IPS-18a (cell line): ENCODE data around the gene OSTM1.
"Not testable (repeated sequence)": the region's sequence is repeated elsewhere in the genome, so short reads cannot be mapped to it uniquely, and the experiment has no call there.

Experiments used
- H3K27ac ChIP-seq: one replicate; pipeline ENCODE4 v1.5.1; 2013; ENCODE audit warnings: low read length
- H3K27me3 ChIP-seq: one replicate; pipeline ENCODE4 v1.6.1; 2013; ENCODE audit warnings: mild to moderate bottlenecking, low read length; ENCODE audit not compliant: control insufficient read depth, insufficient read depth
- H3K36me3 ChIP-seq: one replicate; pipeline ENCODE4 v1.6.1; 2013; ENCODE audit warnings: low read depth, low read length; ENCODE audit not compliant: control insufficient read depth
- H3K4me1 ChIP-seq: one replicate; pipeline ENCODE4 v1.6.1; 2013; ENCODE audit warnings: low read depth, low read length; ENCODE audit not compliant: control insufficient read depth
- H3K4me3 ChIP-seq: one replicate; pipeline ENCODE4 v1.5.1; 2013; ENCODE audit warnings: low read length
- H3K9ac ChIP-seq: one replicate; pipeline ENCODE4 v1.6.1; 2013; ENCODE audit warnings: mild to moderate bottlenecking, low read length, moderate library complexity
- H3K9me3 ChIP-seq: one replicate; pipeline ENCODE4 v1.6.1; 2013; ENCODE audit warnings: low read depth, low read length; ENCODE audit not compliant: control insufficient read depth

OSTM1 gene

GRCh38 chr6:108009894-108010293 lies 64.6 kb downstream of the OSTM1 start:
- H3K27ac ChIP-seq = no peak overlapping the region
- H3K9ac ChIP-seq = no peak overlapping the region
- no peak overlapping the region for H3K4me3 ChIP-seq
- no peaks in the 10 kb centered on the region for H3K36me3 ChIP-seq
- no peaks in the 10 kb centered on the region for H3K27me3 ChIP-seq
- H3K4me1 ChIP-seq = no peaks in the 10 kb centered on the region
- peaks cover 9% of the 10 kb centered on the region for H3K9me3 ChIP-seq

GRCh38 chr6:108009258-108009657 lies 65.3 kb downstream of the OSTM1 start:
- not testable (repeated sequence) for H3K9me3 ChIP-seq, H3K36me3 ChIP-seq, H3K27me3 ChIP-seq, H3K4me1 ChIP-seq, H3K9ac ChIP-seq, H3K4me3 ChIP-seq, H3K27ac ChIP-seq

DNA sequence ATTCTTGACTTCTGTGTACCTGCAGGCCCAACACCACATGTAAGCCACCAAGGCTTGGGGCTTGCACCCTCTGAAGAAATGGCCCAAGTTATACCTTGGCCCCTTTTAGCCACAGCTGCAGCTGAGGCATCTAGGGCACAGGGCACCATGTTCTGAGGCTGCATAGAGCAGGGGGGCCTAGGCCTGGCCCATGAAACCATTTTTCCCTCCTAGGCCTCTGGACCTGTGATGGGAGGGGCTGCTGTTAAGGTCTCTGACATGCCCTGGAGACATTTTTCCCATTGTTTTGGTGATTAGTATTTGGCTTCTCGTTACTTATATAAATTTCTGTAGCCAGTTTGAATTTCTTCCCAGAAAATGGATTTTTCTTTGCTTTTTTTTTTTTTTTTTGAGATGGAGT lies 66.2 kb downstream of the OSTM1 start:
- no peak overlapping the region for H3K4me3 ChIP-seq
- no peak overlapping the region for H3K27ac ChIP-seq
- H3K9me3 ChIP-seq = peaks cover 9% of the 10 kb centered on the region
- H3K36me3 ChIP-seq = no peaks in the 10 kb centered on the region
- no peaks in the 10 kb centered on the region for H3K27me3 ChIP-seq
- H3K4me1 ChIP-seq = no peaks in the 10 kb centered on the region
- no peak overlapping the region for H3K9ac ChIP-seq

DNA sequence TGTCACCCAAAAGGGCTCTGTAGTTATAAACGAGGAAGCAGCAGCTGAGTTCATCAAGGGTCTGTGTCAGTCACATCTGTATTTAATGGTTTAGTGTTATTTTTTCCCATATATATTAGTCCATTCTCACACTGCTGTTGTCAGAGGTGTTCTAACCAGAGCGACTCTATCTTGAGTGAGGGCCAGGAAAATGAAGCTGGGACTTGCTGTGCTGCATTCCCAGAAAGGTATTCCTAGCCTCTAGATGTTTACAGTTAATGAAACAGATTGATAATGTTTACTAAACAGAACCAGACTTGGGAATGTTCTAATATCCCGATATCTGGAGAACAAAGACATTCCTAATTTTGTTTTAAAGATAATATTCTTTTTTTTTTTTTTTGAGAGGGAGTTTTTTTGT lies 68.6 kb downstream of the OSTM1 start:
- peaks cover 9% of the 10 kb centered on the region for H3K9me3 ChIP-seq
- H3K4me3 ChIP-seq = no peak overlapping the region
- no peaks in the 10 kb centered on the region for H3K27me3 ChIP-seq
- H3K4me1 ChIP-seq = no peaks in the 10 kb centered on the region
- no peaks in the 10 kb centered on the region for H3K36me3 ChIP-seq
- H3K27ac ChIP-seq = no peak overlapping the region
- no peak overlapping the region for H3K9ac ChIP-seq

- H3K9me3 ChIP-seq = peaks cover 9% of the 10 kb centered on the region
- no peak overlapping the region for H3K27ac ChIP-seq
- H3K27me3 ChIP-seq = no peaks in the 10 kb centered on the region
- no peak overlapping the region for H3K4me3 ChIP-seq
- no peak overlapping the region for H3K9ac ChIP-seq
- H3K36me3 ChIP-seq = no peaks in the 10 kb centered on the region
- no peaks in the 10 kb centered on the region for H3K4me1 ChIP-seq
Observed at GRCh38 chr6:108004861-108005260, 69.7 kb downstream of the OSTM1 start.

DNA sequence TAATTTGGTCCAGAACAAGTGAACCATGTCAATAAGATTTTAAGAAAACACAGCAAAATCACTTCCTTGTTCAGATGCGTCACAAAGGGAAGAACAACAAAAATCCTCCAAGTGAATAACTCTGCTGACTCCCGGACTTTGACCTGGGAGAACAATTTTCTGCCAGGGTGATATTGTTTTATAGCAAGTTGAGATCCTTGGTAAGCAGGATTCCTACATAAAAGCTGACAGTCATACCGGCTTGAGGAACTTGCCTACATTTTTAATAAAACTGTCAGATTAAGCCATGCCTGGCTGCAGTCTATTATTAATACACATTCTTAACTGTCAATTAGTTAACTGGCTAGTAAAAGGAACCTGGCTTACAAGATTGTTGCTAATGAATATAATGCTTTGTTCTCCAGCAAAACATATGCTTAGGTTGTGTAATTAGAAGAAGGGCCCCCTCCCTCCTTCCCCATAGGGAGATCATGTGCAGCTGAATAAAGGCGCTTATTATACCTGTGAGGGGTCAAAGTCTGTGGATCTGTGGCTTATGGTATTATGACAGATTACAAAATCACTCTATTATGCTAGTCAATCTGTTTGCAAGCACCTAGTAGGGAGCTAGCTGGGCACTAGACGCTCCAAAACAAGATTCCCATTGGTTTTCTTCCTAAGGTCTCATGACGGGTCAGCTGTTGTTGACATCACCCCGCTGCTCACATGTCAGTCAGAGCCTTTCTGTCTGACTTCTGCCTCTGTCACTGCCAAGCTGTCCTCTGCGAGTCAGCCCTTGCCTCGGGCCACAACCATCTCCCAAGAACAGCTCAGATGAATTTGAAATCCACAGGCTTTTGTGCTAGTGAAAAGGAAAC lies 71.9 kb downstream of the OSTM1 start:
- Histone ChIP-seq H3K4me1 (peaks cover 4% of the 10 kb centered on the region), H3K4me3 (no peak overlapping the region), H3K27ac (no peak overlapping the region)

DNA sequence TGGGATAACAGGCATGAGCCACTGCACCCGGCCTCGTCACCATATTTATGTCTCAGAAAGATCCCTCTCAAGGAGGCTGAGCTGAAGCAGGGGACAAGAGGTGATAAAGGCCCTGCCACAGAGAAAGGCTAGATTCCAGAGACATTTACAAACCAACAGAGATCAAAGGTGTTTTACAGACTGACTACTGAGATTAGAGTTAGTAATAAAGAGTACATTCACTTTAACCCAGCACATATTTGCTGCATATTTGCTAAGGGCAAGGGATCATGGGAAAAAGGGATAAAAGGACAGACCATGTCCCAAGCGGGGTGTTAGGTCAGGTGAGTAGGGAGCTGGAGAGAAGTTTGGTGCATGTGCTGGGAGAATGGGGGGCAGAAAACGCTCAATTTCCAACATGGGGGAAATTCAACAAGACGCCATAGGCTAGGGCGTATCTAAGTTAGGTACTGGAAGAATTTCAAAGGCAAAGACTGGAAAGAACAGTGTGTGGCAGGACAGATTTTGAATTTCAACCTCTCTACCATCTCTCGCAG lies 72.8 kb downstream of the OSTM1 start:
- H3K4me3 ChIP-seq = no peak overlapping the region
- H3K27ac ChIP-seq = no peak overlapping the region

More for the DNA sequence above, 71.9 kb downstream of the OSTM1 start:
- H3K9me3 ChIP-seq = no peaks in the 10 kb centered on the region
- no peaks in the 10 kb centered on the region for H3K27me3 ChIP-seq
- H3K9ac ChIP-seq = no peak overlapping the region
- H3K36me3 ChIP-seq = no peaks in the 10 kb centered on the region

DNA sequence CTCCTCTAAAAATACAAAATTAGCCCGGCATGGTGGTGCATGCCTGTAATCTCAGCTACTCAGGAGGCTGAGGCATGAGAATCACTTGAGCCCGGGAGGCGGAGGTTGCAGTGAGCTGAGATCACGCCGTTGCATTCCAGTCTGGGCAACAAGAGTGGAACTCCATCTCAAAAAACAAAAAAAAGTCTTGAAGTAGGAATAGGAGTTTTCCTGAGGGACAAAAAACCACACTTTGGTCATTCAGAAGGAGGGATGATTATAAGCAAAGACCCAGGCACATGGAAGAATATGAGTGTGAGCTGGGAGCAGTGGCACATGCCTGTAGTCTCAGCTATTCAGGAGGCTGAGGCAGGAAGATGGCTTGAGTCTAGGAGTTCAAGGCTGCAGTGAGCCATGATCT lies 74.3 kb downstream of the OSTM1 start:
- H3K9me3 ChIP-seq, H3K4me1 ChIP-seq, H3K27me3 ChIP-seq, H3K27ac ChIP-seq, H3K9ac ChIP-seq, H3K36me3 ChIP-seq, H3K4me3 ChIP-seq: not testable (repeated sequence)

More for the DNA sequence above, 72.8 kb downstream of the OSTM1 start:
- Histone ChIP-seq H3K4me1 (peaks cover 4% of the 10 kb centered on the region), H3K27me3 (no peaks in the 10 kb centered on the region), H3K9ac (no peak overlapping the region), H3K36me3 (no peaks in the 10 kb centered on the region), H3K9me3 (no peaks in the 10 kb centered on the region)

GRCh38 chr6:107999341-107999740 lies 75.2 kb downstream of the OSTM1 start:
- H3K9me3 ChIP-seq = no peaks in the 10 kb centered on the region
- H3K4me3 ChIP-seq = no peak overlapping the region
- no peaks in the 10 kb centered on the region for H3K36me3 ChIP-seq
- no peak overlapping the region for H3K9ac ChIP-seq
- H3K27me3 ChIP-seq = no peaks in the 10 kb centered on the region
- H3K4me1 ChIP-seq = peaks cover 4% of the 10 kb centered on the region
- no peak overlapping the region for H3K27ac ChIP-seq

DNA sequence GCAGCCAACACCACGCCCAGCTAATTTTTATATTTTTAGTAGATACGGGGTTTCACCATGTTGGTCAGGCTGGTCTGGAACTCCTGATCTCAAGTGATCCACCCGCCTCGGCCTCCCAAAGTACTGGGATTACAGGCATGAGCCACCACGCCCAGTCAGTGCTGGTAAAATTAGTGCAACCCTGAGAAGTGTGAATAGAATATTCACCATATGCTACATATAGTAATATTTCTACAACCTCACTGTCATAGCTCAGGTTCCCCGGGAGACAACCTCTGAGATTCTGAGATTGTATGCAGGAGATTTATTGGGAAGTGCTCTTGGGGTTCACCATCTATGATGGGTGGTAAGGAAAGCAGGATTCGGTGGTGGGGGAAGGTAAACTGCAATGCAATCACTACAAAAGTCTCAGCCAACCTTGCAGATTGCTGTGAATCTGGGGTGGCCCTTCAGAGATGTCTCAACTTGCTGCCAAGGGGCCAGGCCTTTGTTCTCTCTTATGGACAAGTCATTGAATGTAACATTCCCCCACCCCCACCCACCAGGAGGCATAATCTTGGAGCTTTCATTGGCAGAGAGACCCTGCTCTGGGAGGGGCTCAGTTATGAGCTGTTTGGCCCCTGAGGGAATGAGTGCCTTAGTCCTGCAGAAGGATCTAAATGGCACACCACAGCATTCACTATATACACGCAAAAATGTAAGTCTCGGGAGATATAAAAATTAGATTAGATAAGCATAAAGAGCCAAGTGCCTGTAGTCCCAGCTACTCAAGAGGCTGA lies 82.6 kb downstream of the OSTM1 start:
- Histone ChIP-seq H3K27me3 (no peaks in the 10 kb centered on the region), H3K4me3 (no peak overlapping the region), H3K9me3 (no peaks in the 10 kb centered on the region), H3K4me1 (peaks cover 44% of the 10 kb centered on the region), H3K27ac (no peak overlapping the region), H3K9ac (no peak overlapping the region), H3K36me3 (no peaks in the 10 kb centered on the region)
